GM12878 (cell line): Measurements from ENCODE around the gene SCT. TPM values are rescaled to one million over a fixed set of nuclear protein-coding genes. Genes with fewer than 3 reads are reported as not detected.

ENCODE experiments used
- ATAC-seq: fragments of 200-7000 bp; cut with Tn5 transposase; 3 replicates; pipeline ENCODE4 v1.9.1; 2020; ENCODE audit warnings: mild to moderate bottlenecking, moderate library complexity
- BruUV-seq: library from RNA; stranded (reverse); fragments of 400-500 nt; replicated peaks from 2 replicates; lab custom pipeline; 2021; lab: Mats Ljungman, UMichigan
- CTCF ChIA-PET: fragments of 300-600 bp; sonication (Branson Sonifier 250); formaldehyde crosslinking; extraction: SDS; loops from one replicate; lab custom pipeline; 2021; ENCODE audit warnings: inconsistent platforms; lab: Yijun Ruan, JAX
- POLR2A ChIA-PET: fragments of 350-600 bp; formaldehyde crosslinking; extraction: SDS; loops from one replicate; lab custom pipeline; 2021; ENCODE audit warnings: inconsistent platforms; lab: Charles Lee
- RAD21 ChIA-PET: fragments of 300-600 bp; sonication (Branson Sonifier 250); formaldehyde crosslinking; loops from one replicate; lab custom pipeline; 2023; ENCODE audit warnings: antibody characterized with exemption; ENCODE audit not compliant: unreplicated experiment; lab: Charles Lee
- SMC1A ChIA-PET: fragments of 300-600 bp; sonication (Branson Sonifier 250); formaldehyde crosslinking; loops from one replicate; lab custom pipeline; 2023; ENCODE audit not compliant: unreplicated experiment, uncharacterized antibody; lab: Charles Lee
- DNase-seq: peaks from one replicate; pipeline ENCODE4 v3.0.0-alpha.2; 2011; ENCODE audit warnings: low read depth, low spot score
- FAIRE-seq: peaks from 3 replicates; lab custom pipeline; 2011; peaks lifted over from hg19 to GRCh38; lab: Jason Lieb, UNC
- H2AFZ ChIP-seq: 2 replicates; pipeline ENCODE4 v1.6.0; 2011; ENCODE audit warnings: low read depth, low read length, control low read depth; ENCODE audit not compliant: control insufficient read depth
- H3K27ac ChIP-seq: 2 replicates; pipeline ENCODE4 v1.5.1; 2011; ENCODE audit warnings: control low read depth; ENCODE audit not compliant: control insufficient read depth, insufficient read depth
- H3K27me3 ChIP-seq, 2 experiments: replicated peaks in 1 of 2; 2 replicates each; pipeline versions ENCODE4 v1.6.0 to v1.6.1; 2011; ENCODE audit warnings: low read length in 1 of 2; ENCODE audit not compliant: control insufficient read depth in 2 of 2, insufficient read depth in 2 of 2
- H3K36me3 ChIP-seq, 2 experiments: 2 replicates each; pipeline ENCODE4 v1.5.1; 2011; ENCODE audit warnings: low read length in 1 of 2; ENCODE audit not compliant: control insufficient read depth in 2 of 2, insufficient read depth in 2 of 2
- H3K4me1 ChIP-seq: 2 replicates; pipeline ENCODE4 v1.6.1; 2011; ENCODE audit warnings: mild to moderate bottlenecking, low read length, moderate library complexity, mixed read lengths; ENCODE audit not compliant: control insufficient read depth, insufficient read depth
- H3K4me2 ChIP-seq: 2 replicates; pipeline ENCODE4 v1.6.0; 2011; ENCODE audit warnings: control low read depth; ENCODE audit not compliant: control insufficient read depth, insufficient read depth
- H3K4me3 ChIP-seq: fragments of 200-600 bp; sonication (generic); 2 replicates; pipeline ENCODE4 v1.5.1; 2016
- H3K79me2 ChIP-seq: 2 replicates; pipeline ENCODE4 v1.6.0; 2011; ENCODE audit warnings: low read length; ENCODE audit not compliant: control insufficient read depth, insufficient read depth
- H3K9ac ChIP-seq: 2 replicates; pipeline ENCODE4 v1.8.0; 2011; ENCODE audit warnings: low read length, control low read depth, mixed read lengths; ENCODE audit not compliant: control insufficient read depth, insufficient read depth
- H3K9me3 ChIP-seq: replicated peaks from 3 replicates; pipeline ENCODE4 v1.5.1; 2011; ENCODE audit warnings: mild to moderate bottlenecking, low read length; ENCODE audit not compliant: control insufficient read depth, insufficient read depth
- H4K20me1 ChIP-seq: 2 replicates; pipeline ENCODE4 v1.6.0; 2011; ENCODE audit not compliant: control insufficient read depth, insufficient read depth
- BCL3 ChIP-seq: IDR thresholded peaks from 2 replicates; pipeline ENCODE4 v1.6.1; 2011; ENCODE audit warnings: borderline replicate concordance, low read depth, mild to moderate bottlenecking, moderate library complexity, low read length; ENCODE audit not compliant: insufficient read depth, poor library complexity, severe bottlenecking
- POLR2A ChIP-seq: IDR thresholded peaks from 2 replicates; pipeline ENCODE4 v1.6.1; 2011; ENCODE audit warnings: low read depth, mild to moderate bottlenecking, low read length
- RUNX3 ChIP-seq: IDR thresholded peaks from 2 replicates; pipeline ENCODE4 v1.6.1; 2012; ENCODE audit warnings: low read length, inconsistent platforms
- SREBF1 ChIP-seq: IDR thresholded peaks from 2 replicates; pipeline ENCODE4 v1.6.1; 2012; ENCODE audit warnings: mild to moderate bottlenecking, low read length
- YBX1 ChIP-seq: fragments of 450-650 bp; IDR thresholded peaks from 2 replicates; pipeline ENCODE4 v1.6.1; 2016; ENCODE audit warnings: antibody characterized with exemption
- WGBS: methylation state at CpG from one replicate; pipeline ENCODE4 v1.1.6; 2016; ENCODE audit warnings: low lambda C conversion rate; ENCODE audit not compliant: insufficient replicate concordance, insufficient coverage; ENCODE audit errors: missing lambda C conversion rate; 5-methylcytosine and 5-hydroxymethylcytosine counted together
- in situ Hi-C: fragments of 300-500 bp; cut with MboI; formaldehyde crosslinking; loops from 9 replicates; pipeline ENCODE4 v1.14.3; 2018; ENCODE audit warnings: mixed read lengths
- intact Hi-C: fragments of 100-400 bp; cut with micrococcal nuclease; formaldehyde crosslinking; loops from one replicate; pipeline ENCODE4 v1.14.2; 2022; ENCODE audit not compliant: unreplicated experiment
- polyA plus RNA-seq, 11 experiments: library from polyadenylated mRNA; depleted of rRNA in 4 of 11; unstranded in 6 of 11; stranded (reverse) in 5 of 11; fragments of >200 nt; fragmentation: Nextera tagmentation in 4 of 11; fragmentation: Illumina TruSeq in 1 of 11; extraction: Ambion mirVana in 4 of 11; extraction: Trizol in 1 of 11; gene quantifications; 1 replicate in 1 of 11; 2 replicates in 10 of 11; pipeline versions ENCODE4 v1.2.1 to v1.2.3, GENCODE V29; 2011 to 2016; ENCODE audit warnings: inconsistent platforms in 2 of 11, missing spikeins in 2 of 11, low read depth in 1 of 11
- total RNA-seq, 4 experiments: library from RNA; depleted of rRNA in 3 of 4; stranded (reverse); fragments of >200 nt in 3 of 4; fragmentation: Illumina TruSeq in 1 of 4; extraction: Trizol in 1 of 4; gene quantifications; 2 replicates each; pipeline versions ENCODE4 v1.2.1 to v1.2.3, GENCODE V29; 2013 to 2021
- TF ChIP-seq, protein P1 (sequence below): fragments of 450-650 bp; IDR thresholded peaks from 2 replicates; pipeline ENCODE4 v1.6.1; 2017; ENCODE audit warnings: mild to moderate bottlenecking, low read depth, inconsistent platforms; ENCODE audit not compliant: poor library complexity, severe bottlenecking

The SCT gene
- total and polyA plus RNA-seq, 10 of the 15 experiments (the other 5 are each of a cell fraction or from before 2014, with no cell fraction given), result not detected

GRCh38 chr11:659532-660085, 32.6 kb upstream of the SCT start:
- Histone ChIP-seq H3K27me3 (no peaks in the 10 kb centered on the region), H3K36me3 (peaks cover 9 to 15% of the 10 kb centered on the region in 2 experiments; a peak in 3 of 4 replicates), H3K9me3 (no peaks in the 10 kb centered on the region), H3K27ac (peak overlapping the region; percentile 52), H3K4me2 (no peak overlapping the region; the same call in 1 of the 2 replicates), H2AFZ (peak overlapping the region; percentile 39; the same call in 1 of the 2 replicates), H3K4me3 (no peak overlapping the region), H3K9ac (0 out of 2 replicates have a peak overlapping the region, but pooled peaks have one; percentile 13), H3K79me2 (no peaks in the 10 kb centered on the region), H3K4me1 (peaks cover 13% of the 10 kb centered on the region), H4K20me1 (no peaks in the 10 kb centered on the region)
- ChIA-PET SMC1A (interaction anchor here (1.0 to 1.6 kb wide), 2 partner anchors 30 to 62 kb away, joined by 3 read pairs; no protein-coding TSS in a partner anchor), CTCF (interaction anchor here (0.5 to 9.5 kb wide), 3 partner anchors 15 to 297 kb away, joined by 3 to 91 read pairs (median 3); no protein-coding TSS in a partner anchor), POLR2A (no interaction called here), RAD21 (interaction anchor here (2.9 kb wide), 1 partner anchor 66 kb away, joined by 15 read pairs; no protein-coding TSS in a partner anchor)
- ATAC-seq (no peak), DNase-seq (no peak), FAIRE-seq (no peak)
- 53% methylated on average over 16 of the region's 16 CpGs for WGBS
- TF ChIP-seq POLR2A, result 0 out of 2 replicates have a peak, but pooled peaks have one; percentile 28
- TF ChIP-seq, protein P1, sequence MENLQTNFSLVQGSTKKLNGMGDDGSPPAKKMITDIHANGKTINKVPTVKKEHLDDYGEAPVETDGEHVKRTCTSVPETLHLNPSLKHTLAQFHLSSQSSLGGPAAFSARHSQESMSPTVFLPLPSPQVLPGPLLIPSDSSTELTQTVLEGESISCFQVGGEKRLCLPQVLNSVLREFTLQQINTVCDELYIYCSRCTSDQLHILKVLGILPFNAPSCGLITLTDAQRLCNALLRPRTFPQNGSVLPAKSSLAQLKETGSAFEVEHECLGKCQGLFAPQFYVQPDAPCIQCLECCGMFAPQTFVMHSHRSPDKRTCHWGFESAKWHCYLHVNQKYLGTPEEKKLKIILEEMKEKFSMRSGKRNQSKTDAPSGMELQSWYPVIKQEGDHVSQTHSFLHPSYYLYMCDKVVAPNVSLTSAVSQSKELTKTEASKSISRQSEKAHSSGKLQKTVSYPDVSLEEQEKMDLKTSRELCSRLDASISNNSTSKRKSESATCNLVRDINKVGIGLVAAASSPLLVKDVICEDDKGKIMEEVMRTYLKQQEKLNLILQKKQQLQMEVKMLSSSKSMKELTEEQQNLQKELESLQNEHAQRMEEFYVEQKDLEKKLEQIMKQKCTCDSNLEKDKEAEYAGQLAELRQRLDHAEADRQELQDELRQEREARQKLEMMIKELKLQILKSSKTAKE, result no peak
- intact Hi-C loops, result no loop called here
- BruUV-seq, result no TSS peak
- in situ Hi-C loops, result loop anchor here (10.0 kb wide), 1 partner anchor 65 kb away; no protein-coding TSS in a partner anchor

DNA sequence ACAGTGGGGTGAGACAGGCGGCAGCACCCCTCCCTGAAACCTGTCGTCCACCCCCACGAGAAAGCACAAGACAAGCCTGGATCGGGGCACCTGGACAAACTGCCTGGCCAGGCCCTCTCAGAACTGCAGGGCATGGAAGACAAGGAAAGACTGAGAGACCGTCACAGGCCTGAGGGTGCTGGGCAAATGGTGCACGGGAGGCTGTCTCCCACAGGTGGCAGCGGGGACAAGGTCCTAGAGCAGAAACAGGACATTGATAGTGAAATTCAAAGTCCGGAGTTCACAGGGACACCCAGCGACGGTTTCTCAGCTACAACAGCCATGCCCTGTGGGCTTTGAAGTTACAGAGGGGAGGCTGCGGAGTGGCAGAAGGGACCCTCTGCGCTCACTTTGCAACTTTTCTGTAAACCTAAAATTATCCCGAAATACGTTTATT, 30.7 kb upstream of the SCT start:
- no peak for DNase-seq
- H2AFZ ChIP-seq, result no peak overlapping the region
- TF ChIP-seq BCL3, result no peak
- no peak for TF ChIP-seq SREBF1
- TF ChIP-seq YBX1, result no peak
- TF ChIP-seq RUNX3, result no peak
- TF ChIP-seq, all 136 proteins: peak for 0
- Histone ChIP-seq H3K4me2 (no peak overlapping the region), H3K9ac (no peak overlapping the region), H3K79me2 (no peaks in the 10 kb centered on the region), H3K4me1 (peaks cover 13% of the 10 kb centered on the region), H3K9me3 (no peaks in the 10 kb centered on the region), H3K27ac (no peak overlapping the region), H3K36me3 (peaks cover 5 to 16% of the 10 kb centered on the region in 2 experiments; a peak in 3 of 4 replicates), H3K27me3 (no peaks in the 10 kb centered on the region), H4K20me1 (no peaks in the 10 kb centered on the region), H3K4me3 (no peak overlapping the region)
- no TSS peak for BruUV-seq
- POLR2A ChIA-PET, result interaction anchor here (0.5 kb wide), 1 partner anchor 9 kb away, joined by 3 read pairs; no protein-coding TSS in a partner anchor
- CTCF ChIA-PET, result interaction anchor here (9.5 kb wide), 1 partner anchor 67 kb away, joined by 91 read pairs; no protein-coding TSS in a partner anchor
- RAD21 ChIA-PET, result no interaction called here
- WGBS, result 93% methylated on average over 14 of the region's 14 CpGs
- SMC1A ChIA-PET, result no interaction called here
- no peak for ATAC-seq
- in situ Hi-C loops, result no loop called here
- intact Hi-C loops, result no loop called here
- no peak for FAIRE-seq
